Measurements from ENCODE around the gene RPL22L1.
"Not testable (repeated sequence)": the region's sequence is repeated elsewhere in the genome, so short reads cannot be mapped to it uniquely, and the experiment has no call there.

RPL22L1 gene

DNA sequence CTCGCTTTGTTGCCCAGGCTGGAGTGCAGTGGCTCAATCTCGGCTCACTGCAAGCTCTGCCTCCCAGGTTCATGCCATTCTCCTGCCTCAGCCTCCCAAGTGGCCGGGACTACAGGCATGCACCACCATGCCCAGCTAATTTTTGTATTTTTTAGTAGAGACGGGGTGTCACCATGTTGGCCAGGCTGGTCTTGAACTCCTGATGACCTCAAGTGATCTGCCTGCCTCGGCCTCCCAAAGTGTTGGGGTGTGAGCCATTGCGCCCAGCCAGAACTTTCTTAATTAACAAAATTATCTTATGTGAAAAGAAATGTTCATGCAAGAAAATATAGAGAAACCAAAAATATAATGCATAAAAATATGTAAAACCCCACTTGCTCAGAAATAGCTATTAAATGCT, 7.3 kb upstream of the RPL22L1 start:
- not testable (repeated sequence) for DNase-seq

GRCh38 chr3:170876537-170876936, 6.5 kb upstream of the RPL22L1 start:
- no peak for DNase-seq

- DNase-seq: no peak
Observed at GRCh38 chr3:170869239-170869590, 780 bp downstream of the RPL22L1 start.

- no peak for DNase-seq
Observed at GRCh38 chr3:170868577-170869238, 1.3 kb downstream of the RPL22L1 start.

GRCh38 chr3:170867143-170867937, 2.7 kb downstream of the RPL22L1 start:
- DNase-seq: no peak

DNA sequence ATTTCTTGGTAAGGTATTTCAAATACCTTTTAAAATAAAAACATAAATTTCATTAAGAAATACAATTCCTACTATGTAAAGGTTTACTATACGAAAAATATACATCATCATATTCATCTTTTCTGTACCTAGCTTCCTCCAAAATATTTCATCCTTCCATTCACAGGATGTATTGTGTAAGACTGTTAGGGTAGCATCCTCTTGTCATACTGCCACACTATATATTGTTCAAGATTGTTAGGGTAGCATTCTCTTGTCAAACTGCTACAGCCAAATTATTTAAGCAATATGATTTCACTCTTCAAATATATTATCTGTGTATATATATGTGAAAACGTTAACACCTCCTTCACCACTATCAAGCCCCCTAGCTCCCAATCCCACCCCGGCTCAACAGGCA, 3.5 kb downstream of the RPL22L1 start:
- no peak for DNase-seq

GRCh38 chr3:170865209-170866094, 4.5 kb downstream of the RPL22L1 start:
- no peak for DNase-seq

DNA sequence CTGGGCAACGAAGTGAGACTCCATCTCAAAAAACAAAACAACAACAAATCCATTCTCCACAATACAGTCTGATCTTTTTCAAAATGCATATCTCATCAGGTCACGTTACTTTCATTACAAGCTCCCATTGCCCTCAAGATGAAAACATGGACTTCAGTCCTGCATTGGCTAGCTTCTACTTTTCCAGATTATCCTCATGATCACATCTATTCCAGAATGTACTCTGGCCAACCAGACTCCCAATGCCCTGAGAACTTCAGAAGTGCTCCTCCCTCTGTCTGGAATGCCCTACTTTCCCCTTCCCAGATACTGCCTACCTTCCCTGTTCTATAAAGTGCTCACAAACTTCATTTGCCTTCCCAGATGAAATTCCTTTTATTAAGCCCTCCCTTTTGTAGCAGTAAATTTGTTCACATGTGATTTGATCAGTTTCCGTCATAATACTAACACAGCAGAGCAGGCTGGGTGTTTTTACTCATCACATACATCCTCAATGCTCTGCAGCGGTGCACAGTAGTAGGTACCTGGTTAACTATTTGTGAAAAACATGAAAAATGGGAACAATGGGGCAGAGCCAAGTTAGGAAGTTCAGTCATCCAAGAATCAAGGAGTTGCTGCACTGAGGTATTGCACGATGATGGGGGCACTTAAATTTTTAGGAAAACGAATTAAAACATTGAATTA, 5.3 kb downstream of the RPL22L1 start:
- no peak for DNase-seq

DNA sequence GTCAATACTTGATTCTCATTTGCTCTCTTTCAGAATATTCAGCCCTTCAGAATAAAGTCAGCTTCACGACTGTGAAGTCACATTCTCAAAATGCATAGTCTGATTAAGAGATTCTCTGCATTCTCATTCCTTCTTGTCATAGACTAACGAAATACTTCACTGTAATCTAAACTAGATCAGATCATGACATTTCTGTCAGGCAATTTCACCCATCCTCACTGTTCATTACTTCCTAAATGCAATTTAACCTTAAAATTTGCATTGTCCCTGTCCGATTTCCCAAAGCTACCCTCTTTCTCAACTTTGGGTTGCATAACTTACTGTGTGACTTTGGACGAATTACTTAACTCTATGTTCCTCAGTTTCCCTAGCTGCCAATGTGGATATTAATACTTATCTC, 6.2 kb downstream of the RPL22L1 start:
- no peak for DNase-seq

DNA sequence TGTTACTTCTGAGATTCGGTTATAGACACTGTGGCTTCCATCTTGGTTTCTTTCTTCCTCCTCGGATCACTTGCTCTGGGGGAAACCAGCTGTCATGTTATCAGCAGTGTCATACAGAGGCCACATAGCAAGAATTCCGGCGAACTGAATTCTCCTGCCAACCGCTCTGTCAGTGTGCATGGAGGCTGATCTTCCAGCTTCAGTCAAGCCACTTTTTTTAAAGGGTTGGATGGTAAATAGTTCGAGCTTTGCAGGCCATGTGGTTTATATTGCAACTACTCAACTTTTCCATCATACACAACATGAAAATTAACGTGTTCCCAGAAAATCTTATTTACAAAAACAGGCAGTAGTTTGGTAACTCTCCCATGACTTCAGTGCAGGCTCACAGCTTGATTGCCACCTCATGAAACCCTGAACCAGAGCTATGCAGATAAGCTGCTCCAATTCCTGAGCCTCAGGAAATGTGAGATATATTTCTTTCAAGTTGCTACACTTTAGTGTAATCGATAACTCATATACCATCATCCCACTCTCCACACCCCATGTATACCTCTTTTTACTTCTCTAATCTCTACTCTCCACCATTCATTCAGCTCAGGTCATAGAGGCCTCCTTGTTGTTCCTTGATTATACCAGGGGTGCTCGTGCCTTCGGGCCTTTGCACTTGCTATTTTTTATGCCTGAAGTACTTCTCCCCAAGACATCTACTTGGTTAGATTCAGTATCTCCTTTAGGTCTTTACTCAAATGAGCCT, 7.2 kb downstream of the RPL22L1 start:
- DNase-seq: no peak

- DNase-seq: no peak
Observed at GRCh38 chr3:170858599-170858998, 11.4 kb downstream of the RPL22L1 start.

DNA sequence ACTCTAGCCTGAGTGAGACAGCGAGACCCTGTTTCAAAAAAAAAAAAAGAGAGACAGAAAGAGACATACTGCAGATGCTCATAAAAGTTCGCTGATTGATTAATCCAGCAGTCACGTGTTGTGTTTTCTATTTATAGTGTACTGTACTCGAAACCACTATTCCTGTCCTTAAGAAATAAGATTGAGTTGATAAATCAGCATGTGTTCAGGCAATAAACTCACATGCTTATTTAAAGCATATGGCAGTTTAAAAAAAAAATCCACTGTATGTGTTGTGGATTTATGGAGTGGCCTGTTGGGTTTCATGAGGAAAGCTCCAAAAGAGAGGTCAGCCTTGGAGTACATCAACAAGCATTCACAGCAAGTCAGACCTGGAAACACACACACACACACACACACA, 17.7 kb downstream of the RPL22L1 start:
- DNase-seq: no peak

DNA sequence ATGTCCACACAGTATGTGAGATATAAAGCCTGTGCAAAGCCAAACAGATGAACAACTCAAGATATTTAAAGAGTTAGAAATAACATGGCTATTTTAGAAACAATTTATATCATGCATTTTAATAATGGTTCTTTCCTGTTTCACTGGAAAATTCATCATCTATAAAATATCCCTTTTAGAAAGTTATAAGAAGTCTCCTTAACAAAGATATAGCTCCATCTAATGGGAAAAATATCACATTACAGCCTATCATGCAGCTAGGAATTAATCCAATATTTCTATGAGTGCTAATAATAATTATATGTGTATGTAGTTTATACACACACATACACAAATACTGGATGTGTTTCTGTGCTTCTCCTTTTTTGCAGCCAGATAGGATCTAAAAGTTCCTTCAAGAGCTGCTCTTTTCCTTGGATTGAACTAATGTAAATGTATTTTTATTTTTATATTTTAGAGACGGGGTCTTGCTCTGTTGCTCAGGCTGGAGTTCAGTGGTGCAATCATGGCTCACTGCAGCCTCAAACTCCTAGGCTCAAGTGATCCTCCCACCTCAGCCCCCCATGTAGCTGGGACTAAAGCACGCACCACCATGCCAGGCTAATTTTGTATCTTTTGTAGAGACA, 21.6 kb downstream of the RPL22L1 start:
- peak; percentile 26 for DNase-seq

DNA sequence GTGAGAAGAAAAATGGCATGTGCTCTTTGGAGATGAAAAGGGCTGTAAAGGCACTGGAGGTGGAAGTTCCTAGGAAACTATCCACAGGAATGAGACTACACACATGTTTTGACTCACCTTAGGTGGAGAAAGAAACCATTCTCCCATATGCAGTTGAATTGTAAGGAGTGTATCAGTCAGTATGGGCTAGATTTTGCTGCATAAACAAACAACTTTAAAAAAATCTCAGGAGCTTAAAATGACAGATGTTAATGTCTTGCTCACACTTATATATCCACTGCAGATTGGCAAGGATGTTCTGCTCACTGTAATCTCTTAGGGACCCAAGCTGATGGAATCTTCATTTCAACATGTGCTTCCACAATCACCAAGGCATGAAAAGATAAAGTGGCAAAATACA, 25.6 kb downstream of the RPL22L1 start:
- DNase-seq: no peak

DNA sequence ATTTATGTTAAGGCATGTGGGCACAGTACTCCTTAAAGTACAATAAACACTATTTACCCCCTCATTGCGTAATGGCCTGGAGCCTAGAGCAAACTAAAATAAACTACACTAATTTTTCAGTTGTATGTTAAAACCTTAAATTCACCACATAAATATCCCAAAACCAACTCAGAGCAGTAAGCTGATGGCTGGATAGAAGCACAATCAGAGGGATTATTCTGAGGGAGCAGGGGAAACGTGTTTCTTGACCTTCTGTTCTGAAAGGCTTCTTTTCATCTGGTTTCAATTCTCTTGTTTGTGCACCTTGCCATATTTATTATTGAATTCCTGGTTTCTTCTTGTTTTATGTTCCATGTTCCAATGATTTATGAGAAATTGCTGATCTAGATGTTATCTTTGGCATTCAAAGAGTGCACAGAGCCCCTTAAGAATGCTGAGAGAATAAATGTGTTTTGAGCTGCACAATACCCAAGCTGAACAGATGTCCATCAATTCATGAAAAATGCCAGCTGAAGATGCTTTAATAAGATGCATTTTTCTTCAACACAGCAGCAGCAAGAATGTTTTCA, 29.6 kb downstream of the RPL22L1 start:
- no peak for DNase-seq

GRCh38 chr3:170839518-170840100, 30.4 kb downstream of the RPL22L1 start:
- no peak for DNase-seq

DNA sequence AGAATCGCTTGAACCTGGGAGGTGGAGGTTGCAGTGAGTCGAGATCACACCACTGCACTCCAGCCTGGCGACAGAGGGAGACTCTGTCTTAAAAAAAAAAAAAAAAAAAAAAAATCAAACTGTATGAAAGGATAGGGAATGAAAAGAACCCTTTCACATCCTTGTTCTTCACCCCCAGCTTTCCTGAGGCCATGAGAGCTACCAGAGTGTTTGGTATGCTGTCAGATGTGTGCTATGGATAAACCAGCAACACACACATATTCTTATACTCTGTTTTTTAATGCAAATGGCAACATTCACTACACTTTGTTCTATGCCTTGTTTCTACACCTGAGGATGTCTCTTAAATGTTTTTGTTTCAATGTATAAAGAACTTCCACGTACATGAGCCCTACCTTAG, 33.5 kb downstream of the RPL22L1 start:
- DNase-seq: no peak

DNA sequence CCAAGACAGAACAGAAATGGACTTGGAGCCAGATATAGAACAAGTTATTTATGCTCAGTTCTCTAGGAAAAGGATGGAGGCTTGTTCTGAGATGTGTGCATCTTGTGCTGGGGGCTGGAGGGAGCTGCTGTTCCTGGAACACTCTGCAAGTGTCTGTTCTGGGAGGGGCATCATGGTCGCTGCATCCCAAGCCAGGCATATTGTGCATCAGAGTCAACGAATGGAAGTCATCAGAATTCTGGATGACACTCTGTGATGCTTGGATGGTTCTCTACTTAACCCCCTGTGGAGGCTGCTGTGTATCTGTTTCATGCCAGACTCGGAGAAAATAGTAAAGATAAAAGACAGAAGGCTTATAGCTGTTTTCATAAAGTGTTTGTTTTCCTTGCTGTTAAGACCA, 34.7 kb downstream of the RPL22L1 start:
- no peak for DNase-seq

DNA sequence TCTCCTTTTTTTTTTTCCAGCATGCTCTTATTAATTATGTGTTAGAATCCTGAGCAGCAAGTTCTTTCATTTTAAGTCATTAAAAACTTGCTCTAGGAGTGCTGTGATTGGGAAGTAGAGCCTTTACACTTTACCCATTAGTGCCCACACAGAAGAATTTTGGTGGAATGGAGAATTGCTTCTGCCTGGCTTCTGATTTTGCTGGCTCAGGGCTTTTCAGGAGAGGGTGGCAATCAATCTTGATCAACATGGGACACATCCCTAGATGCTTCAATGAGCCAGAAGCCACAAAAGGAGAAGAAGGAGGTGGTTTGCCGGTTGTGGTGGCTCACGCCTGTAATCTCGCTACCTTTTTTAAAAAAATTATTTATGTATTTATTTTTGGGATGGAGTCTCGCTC, 39.4 kb downstream of the RPL22L1 start:
- no peak for DNase-seq

DNA sequence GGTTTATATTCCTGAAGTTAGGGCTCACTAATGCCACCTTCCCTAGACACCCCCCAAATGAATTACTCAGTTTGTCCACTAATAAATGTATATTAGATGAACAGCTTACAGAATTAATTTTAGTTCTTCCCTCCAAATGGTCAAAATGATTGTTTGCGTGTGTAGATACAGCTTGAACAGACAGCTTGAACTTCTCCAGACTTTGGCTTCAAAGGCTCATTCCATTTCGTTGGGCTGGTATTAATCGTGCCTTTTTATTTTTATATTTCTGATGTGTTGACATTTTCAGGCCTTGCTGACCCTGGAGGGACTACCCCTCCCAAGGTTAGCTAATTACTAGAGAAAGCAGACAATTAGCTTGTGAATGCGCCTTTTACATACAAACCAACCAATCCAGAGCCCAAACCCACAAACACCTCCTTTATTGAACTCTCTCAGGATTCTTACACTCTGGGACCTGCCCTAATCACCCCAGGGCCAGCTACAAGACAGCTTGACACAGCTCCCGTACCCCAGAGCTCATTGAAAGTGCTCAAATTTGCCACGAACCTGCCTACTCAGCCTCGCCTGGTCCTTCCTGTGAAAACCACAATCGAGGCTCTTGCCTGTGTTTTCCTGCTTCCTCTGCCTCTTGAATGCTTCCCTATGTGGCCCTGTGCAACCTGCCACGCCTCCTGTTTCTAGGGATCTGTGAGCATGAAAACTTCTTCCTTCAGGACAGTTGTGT, 40.3 kb downstream of the RPL22L1 start:
- DNase-seq: no peak
